ENCODE data around the gene ZNF362. TPM values are rescaled to one million over a fixed set of nuclear protein-coding genes. Genes with fewer than 3 reads are reported as not detected.

Gene ZNF362
- polyA plus RNA-seq, 4 donors, result 53.4 to 68.1 (median 61.4) TPM

DNA sequence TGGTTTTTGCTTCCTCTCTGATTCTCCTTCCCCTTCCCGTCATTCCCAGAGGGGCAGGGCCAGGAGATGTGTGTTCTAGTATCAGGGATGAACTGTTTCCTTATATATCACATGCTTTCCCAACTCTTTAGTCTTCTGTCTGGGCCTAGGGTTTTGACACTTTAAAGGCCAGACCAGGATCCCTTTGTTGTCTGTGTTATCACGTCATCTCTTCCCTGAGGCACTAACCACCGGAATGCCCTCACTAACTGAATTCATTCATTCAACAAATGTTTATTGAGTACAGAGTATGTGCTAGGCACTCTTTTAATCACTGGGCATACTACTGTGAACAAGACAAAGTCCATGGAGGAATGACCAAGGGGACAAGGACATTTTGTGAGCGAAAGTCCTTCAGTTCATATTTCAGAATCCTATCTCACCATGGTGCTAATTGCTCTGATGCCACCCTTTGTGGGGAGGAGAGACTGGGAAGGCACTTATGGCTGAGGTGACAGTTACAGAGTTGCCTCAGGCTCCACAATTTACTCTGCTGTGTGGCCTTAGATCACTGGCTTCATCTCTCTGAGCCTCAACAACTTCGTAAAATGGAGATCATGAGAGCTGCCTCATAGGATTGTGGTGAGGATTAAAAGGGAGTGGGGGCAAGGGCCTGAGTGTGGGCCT is 12.0 kb upstream of the ZNF362 start:
- no peak for DNase-seq (ENCODE audit: low read depth in 4 of 4, low spot score in 3 of 4)

DNA sequence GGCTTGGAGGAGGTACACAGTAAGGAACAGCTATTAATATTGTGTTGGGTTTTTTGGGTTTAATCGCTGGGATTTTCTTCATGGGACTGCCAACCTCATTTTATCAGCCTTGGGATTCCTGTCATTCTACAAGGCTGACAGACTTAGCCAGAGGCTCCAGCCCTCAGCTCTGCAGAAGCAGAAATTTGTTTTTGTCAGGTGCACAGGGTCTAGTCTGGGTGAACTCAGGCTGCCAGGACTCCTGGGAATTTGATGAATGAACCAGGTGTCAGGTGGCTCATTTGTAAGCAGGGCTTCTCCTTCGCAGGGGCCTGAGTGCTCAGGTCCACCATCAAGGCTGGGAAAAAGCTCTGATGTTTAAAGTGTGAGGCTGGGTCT is 11.5 kb upstream of the ZNF362 start:
- no peak for DNase-seq (ENCODE audit: low read depth in 4 of 4, low spot score in 3 of 4)

DNA sequence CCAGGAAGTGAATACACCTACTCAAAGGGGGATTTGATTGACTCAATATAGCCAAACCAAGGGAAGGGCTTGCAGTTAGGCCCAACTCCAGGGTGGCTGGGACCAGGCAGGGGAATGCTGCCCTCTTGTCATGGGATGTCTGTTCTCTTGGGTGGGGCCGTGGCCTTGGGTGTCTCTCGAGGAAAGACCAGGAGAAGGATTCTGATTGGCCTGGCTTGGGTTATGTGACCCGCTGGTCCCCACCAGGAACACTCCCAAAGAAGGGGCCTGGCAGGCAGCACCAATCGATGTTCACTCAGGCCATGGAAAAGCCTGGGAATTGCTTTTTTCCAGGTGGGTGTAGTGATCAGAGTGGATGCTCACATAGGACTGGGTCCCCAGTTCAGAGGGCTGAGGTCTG is 10.1 kb upstream of the ZNF362 start:
- no peak for DNase-seq (ENCODE audit: low read depth in 4 of 4, low spot score in 3 of 4)

DNA sequence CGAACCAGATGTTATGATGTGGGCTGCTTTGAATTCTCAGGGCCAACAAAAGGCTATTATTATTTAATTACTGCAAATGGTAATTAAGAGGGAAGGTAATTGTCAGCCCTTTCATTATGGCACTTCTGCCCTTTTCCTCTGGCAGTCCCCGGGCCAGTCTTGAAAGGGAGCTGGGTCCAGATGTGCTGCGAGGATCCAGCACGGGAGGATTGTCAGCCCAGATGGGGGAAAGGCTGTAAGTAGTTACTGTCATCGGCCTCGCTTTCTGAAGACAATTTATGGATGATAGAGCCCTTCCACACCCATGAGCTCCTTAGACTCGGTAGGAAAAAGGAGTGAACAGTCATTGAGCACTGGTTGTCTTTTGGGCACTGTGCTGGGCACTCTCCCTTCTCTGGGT is 8.7 kb upstream of the ZNF362 start:
- DNase-seq (ENCODE audit: low read depth in 4 of 4, low spot score in 3 of 4), result no peak

DNA sequence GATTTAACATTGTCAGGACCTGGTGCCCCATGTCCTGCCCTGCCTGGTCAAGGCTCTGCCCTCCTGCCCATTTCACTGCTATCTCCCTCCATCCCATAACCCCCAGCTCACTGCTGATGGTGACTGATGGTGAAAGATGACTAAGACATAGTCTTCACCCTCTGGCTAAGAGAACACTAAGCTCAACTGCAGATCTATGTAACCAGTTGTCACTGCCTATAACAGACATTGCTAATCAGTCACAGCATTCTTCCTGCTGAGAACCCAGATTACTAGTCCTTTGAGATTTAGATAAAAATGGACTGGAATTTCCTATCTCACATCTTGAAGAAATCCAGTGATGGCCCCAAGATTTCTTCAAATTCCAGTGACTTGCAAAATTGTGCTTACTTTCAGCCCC is 8.0 kb upstream of the ZNF362 start:
- no peak for DNase-seq (ENCODE audit: low read depth in 4 of 4, low spot score in 3 of 4)

DNA sequence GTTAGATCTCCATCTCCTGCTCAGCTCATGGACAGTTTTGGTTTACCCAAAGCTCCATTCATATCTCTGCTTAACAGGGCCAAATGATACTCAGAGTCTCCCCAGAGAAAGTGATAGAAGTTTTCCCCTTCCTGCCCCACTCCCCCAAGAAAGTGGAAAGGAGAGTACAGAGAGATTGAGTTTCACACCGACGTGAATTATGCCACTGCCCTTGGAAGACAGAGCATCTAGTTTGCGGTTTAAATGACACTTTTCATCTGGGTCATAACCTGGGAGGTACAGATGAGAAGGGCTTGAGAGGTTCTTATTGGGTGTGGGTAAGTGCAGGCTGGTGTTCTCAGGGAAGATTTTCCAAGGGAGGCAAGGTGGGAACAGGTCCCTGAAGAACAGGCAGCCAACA is 6.9 kb upstream of the ZNF362 start:
- no peak for DNase-seq (ENCODE audit: low read depth in 4 of 4, low spot score in 3 of 4)

DNA sequence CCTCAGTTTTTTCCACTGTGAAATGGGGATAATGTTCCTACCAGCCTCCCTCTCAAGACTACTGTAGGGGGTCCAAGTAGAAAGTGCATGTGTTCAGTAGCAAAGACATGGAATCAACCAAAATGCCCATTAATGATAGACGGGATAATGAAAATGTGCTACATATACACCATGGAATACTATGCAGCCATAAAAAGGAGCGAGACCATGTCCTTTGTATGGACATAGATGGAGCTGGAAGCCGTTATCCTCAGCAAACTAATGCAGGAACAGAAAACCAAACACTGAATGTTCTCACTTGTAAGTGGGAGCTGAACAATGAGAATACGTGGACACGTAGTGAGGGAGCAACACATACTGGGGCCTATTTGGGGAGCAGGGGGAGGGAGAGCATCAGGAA is 6.1 kb upstream of the ZNF362 start:
- DNase-seq (ENCODE audit: low read depth in 4 of 4, low spot score in 3 of 4), result no peak

DNA sequence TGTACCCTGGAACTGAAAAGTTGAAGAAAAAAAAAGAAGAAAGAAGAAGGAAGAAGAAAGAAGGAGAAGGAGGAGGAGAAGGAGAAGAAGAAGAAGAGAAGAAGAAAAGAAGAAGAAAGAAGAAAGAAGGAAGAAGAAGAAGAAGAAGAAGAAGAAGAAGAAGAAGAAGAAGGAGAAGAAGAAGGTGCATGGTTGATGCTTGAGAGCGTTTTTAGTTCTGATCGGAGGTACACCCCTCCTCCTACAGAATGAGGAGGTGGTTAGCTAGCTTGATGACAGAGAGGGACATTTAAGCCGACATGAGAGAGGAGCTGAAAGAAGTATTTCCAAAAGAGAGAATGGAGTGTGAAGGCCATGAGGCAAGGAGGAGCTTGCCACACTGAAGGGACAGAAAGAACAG is 5.6 kb upstream of the ZNF362 start:
- DNase-seq (ENCODE audit: low read depth in 4 of 4, low spot score in 3 of 4), result no peak

DNA sequence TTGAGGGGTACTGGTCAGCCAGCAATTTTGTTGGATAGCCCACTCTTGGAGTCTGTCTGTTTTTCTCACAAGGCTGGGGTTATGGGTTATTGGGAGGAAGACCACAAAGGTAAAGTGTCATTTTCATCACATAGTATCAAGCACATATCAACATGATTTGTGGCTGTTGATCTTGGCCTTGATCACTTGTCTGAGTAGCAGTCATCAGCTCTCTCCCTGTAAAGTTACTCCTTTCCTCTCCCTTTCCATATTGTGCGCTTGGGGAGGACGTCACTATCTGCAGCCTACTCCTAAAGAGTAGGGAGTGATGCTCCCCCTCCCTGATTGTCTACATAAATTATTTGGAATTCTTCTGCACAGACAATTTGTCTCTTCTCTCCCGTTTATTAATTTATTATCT is 1.8 kb upstream of the ZNF362 start:
- DNase-seq (ENCODE audit: low read depth in 4 of 4, low spot score in 3 of 4), result no peak

DNA sequence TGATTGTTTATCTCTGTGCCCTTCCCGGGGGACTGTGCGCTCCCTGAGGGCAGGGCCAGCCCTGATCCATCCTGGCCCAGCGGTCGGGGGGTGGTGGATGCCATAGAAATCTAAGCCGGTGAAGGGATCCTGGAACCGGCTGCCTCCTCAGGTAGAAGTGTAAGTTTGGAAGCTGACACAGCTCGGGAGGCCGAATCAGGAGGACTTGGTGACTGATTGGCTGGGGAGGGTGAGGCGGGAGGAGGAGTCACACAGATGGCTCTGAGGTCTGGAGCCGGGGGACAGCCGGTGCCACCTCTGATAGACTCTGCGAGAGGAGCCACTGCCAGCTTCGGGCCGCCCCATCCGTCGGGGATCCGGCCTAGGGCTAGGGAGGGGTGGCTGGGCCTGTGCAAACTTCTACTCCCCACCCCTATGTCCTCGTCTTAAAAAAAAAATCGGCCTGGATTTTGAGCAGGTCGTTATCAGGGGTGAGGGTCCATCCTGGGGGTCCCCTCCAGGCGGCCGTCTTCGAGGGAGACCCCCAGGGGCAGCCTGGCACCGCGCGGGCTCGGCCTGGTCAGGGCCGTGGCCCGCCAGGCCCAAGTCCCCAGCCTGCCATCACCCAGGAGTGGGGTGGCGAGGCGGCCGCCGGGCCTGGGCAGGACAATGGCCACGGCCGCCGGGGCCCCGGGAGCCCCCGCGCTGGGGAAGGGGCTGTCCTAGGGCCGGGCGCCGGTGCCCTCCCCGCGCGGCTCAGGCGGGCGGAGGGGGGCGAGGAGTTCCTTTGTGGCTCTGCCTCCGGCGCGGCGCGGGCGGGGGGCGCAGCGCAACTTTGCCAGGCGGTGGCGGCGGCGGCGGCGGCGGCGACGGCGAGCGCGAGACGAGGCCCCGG is 708 bp upstream of the ZNF362 start:
- no peak for DNase-seq (ENCODE audit: low read depth in 4 of 4, low spot score in 3 of 4)

DNA sequence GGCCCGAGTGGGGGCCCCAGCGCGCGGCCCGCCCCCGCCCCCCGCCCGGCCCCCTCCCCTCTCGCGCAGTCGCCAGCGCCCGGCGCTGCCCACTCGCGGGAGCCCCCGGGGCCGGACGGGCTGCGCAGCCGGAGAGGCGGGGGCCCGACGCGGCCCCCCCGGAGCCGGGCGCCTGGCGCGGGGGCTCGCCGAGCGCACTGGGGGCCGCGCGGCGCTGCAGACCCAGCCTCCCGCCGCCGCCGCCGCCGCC is 146 bp upstream of the ZNF362 start:
- DNase-seq (ENCODE audit: low read depth in 4 of 4, low spot score in 3 of 4), result no peak

DNA sequence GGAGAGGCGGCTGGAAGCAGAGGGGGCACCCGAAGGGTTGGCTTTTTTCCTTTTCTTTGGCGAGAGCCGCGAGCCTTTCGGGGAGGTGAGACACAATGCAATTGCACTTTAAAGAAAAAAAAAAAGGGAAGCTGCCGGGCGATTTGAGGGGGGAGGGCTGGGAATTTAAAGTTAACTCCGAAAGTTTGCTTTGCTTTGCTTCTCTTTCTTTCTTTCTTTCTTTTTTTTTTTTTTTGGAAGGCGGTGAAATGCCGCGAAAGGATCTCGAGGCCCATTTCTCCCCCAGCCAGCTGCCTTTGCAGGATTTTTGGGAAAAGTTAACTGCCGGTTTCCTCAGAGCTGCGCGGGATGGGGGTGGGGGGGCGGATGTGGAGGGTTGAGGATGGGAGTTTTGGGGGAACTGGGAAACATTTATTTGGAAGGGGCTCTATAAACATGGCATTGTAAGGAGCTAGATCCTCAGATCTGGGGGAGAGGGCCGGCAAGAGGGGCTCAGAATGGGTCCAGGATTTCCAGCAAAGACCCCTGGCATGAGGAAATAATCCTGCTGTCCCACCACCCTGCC is 997 bp downstream of the ZNF362 start:
- no peak for DNase-seq (ENCODE audit: low read depth in 4 of 4, low spot score in 3 of 4)

DNA sequence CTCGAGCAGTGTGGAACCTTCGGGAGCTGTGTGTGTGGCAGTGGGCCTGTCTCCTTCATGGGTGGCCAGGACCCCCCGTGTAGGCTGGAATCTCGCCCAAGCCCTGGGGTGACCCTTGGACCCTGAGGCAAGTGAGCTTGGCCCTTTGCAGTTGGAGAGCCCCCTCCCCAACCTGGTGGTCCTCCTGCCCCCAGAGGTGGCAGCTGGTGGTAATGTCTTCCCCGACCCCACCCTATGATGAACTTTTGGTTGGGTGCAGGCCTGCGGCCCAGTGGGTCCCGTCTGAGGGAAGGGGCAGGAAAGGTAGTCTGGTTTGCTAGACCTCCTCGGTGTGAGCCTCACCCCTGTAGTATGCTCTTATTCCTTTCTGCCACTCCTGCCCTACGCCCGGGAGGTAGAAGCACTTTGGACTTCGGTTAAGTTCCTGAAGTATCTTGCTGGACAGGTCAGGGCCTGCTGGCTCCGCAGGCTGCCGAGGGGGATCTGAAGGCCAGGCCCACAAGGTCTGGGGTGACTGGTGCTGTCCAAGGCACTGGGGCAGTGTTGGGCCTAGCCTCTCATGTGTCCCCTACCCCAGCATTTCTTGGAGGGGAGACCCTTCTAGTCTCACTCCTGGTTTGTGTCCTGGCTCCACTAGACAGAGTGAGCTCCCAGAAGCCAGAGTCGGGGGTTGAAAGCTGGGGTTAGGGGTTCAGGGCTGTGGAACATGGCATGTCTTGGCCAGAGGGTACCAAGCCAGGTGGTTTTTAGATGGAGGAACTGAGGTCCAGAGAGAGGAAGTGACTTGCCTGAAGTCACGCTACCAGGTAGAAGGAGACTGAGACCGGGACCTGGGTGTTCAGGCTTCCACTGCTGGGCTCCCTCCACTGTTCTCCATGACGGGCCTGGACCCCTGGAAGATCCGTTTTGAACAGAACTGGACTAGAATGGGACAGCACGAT is 1.8 kb downstream of the ZNF362 start:
- DNase-seq (ENCODE audit: low read depth in 4 of 4, low spot score in 3 of 4), result no peak

DNA sequence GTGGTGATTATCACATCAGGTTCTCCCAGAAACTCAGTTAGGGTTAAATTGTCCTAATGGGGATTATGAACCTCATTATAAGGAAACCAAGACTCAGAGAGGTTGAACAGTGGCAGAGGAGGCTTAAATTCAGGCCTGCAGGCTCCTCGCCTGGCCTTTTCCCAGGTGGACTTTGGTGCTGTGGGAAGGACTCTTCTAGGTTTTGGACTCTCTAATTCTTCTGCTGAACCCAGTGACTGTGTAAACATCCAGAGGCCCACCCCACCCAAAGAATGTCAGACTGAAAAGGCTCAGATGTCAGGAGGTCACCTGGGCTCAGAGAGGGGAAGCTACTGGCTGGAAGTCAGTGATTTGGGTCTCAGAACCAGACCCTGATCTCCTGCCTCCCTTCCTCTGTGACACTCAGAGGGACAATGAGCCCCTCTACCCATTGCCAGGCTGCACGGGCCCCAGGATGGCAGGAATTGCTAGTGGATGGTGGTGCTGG is 2.5 kb downstream of the ZNF362 start:
- no peak for DNase-seq (ENCODE audit: low read depth in 4 of 4, low spot score in 3 of 4)

DNA sequence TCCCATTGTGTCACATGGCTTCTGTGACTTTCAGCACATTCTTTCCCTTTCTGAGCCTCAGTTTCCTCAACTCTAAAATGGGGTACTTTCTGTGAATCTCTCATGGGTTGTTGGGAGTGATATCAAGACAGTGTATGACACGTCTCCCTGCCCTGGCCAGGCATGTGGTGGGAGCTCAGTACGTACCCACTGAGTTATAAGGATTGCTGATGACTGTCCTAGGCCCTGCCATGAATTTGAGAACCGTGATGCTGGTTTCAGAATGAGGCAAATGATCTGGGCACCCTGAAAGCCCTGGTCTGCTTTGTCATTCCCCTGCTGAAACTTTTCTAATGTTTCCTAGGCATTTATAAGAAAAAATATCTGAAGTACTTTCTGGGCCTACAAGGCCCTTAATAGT is 3.6 kb downstream of the ZNF362 start:
- DNase-seq (ENCODE audit: low read depth in 4 of 4, low spot score in 3 of 4), result no peak

DNA sequence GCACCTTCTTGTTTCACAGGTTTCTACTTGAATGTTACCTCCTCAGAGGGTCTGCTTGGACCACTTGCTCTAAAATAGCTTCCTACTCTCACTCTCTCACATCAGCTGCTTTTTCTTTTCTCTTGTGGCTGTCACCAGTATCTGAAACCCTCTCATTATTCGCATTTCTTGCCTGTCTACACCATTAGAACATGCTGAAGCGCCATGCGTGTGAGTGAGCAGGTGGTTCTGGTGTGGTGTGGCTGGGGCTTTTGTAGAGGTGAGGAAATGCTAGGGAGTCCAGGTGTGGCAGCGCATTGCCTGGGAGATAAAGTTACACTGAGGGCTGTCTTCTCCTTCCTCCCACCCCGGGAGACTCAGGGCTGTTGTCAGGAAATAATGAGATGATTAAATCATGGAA is 4.1 kb downstream of the ZNF362 start:
- no peak for DNase-seq (ENCODE audit: low read depth in 4 of 4, low spot score in 3 of 4)

DNA sequence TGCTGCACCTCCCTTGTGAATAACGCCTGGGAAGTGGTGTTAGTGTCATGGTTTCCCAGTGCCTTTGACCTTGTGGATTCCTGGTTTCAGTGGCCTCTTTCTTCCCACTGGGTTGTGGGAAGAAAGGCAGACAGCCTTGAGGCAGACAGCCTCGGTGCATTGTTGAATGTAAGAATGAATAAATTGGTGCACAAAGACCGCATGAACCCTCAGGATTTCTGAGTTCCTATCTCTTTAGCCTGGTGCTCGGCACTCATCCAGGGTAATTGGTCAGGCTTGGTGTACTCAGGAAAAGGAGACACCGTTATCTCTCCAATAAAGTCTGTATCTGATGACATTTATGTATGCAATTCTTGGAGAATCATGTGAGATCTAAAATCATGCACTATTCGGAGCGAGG is 5.1 kb downstream of the ZNF362 start:
- DNase-seq (ENCODE audit: low read depth in 4 of 4, low spot score in 3 of 4), result no peak

DNA sequence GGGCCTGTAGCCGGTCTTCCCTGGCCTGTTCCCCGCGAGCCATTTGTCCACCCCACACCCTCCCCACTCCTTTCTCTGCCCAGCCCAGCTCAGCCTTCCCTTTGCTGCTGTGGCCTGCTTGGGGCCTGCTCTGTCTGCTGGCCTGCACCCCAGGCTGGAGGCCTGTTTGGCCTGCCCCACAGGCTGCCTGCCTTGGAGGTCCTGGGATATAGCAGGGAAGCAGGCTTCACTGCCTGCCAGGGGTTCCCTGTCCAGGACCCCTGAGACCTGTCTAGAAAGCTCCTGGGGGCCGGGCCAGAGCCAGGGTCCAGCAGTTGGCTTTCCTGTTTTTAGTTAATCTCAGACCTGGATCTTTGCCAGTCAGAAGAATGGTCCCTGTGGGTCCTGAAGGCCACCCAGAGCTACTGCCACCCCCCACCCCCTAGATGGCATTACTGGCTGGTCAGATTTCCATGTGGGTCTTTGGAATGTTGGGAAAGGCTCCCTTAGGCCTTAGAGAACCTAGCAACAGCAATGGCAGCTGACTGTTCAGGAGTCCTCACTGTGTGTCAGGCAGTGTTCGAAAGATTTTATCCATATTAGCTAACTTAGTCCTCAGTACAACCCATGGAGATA is 7.7 kb downstream of the ZNF362 start:
- DNase-seq (ENCODE audit: low read depth in 4 of 4, low spot score in 3 of 4), result no peak

DNA sequence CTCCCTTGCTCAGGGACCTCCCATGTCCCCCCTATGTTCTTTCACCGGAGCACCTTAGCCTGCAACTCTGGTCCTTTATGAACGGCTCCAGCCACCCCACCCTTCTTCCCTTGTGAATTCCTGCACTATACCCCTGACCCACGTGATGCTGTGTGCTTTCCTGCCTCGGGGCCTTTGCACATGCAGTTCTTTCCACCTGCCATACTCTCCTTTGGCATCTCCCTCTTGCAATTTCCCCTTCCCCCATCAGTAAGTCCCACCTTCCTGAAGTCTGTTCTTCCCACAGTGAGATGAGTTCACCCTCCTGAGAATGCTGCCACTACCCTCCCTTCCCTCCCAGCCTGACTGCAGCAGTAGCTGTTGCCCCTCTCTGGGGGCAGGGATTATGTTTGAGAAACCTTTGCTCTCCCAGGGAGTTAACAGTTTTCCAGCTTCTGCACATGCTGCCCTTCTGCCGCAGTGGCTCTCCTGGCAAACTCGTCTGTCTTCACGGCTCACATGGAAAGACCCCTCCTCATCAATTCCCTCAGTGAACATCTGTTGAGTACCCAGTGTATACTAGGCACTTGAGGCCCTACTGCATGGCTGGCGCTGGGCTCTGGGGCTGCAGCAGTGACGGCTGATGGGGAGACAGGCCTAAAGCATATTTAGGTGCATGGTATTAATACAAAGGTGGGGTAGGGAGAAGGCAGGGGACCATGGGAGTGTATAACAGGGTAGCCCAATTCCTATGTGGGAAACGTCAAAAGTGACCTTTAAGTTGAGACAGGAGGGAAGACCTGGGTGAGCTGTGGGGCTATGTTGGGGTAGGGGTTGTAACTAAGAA is 9.7 kb downstream of the ZNF362 start:
- no peak for DNase-seq (ENCODE audit: low read depth in 4 of 4, low spot score in 3 of 4)

DNA sequence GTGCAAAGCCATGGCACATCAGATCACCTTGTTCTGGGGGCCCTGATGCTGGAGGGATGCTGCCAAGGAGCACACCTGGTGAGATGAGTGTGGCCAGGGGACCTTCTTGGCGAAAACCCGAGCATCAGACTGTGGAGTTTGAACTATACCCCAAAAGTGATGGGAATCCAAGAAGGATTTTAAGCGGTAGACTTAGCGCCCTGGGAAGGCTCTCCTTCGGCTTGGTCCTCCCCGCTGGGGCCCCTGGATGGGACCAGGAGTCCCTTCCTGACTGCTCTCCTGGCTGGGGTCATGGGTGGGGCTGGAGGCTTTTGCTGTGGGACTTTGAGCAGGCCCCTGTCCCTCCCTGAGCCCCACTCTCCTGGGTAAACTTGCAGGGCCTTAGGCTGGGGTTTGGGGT is 10.5 kb downstream of the ZNF362 start:
- no peak for DNase-seq (ENCODE audit: low read depth in 4 of 4, low spot score in 3 of 4)
